ENCODE results near the gene CPZ.

DNA sequence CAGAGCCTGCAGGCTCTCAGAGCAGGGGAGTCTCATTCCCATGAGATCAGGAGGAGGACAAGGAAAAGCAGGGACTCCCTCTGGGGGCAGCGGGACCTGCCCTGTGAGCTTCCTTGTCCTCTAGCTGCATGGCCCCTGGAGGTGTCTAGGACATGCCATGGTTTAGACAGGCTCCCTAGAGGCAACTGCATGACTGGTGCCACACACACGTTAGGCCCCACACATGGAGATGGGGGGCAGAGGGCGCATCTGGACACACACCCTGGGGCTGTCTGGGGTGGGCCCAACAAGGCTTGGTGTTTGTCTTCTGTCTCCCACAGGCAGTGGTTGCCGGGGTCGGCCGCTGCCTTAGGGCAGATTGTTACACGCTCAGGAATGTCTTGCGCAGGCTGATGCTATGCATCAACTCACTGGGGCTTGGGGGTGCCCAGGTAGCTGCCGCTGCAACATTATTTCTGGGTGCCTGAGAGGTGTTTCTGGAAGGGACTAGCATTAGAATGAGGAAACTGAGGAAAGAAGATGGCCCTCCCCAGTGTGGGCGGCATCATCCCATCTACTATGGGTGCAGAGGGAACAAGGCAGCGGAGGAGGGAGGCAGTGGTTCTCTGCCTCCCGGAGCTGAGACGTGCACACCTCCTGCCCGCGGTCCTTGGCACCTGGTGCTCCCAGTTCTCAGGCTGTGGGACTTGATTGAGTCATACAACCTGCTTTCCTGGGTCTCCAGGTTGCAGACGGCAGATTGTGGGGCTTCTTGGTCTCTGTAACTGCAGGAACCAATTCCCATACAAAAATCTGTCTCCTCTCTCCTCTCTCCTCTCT is 44.4 kb upstream of the CPZ start:
- TF ChIP-seq EZH2 (IDR thresholded peaks at IDR 0.05; ENCODE audit: insufficient read depth, poor library complexity, severe bottlenecking) (no peak), EZH2phosphoT487 (IDR thresholded peaks at IDR 0.05; ENCODE audit: insufficient read depth, low read depth) (no peak)
